Ishikawa (cell line): ENCODE measurements around the gene SSBP3.

ENCODE experiments used
- CEBPB ChIP-seq: IDR thresholded peaks from 2 replicates; pipeline ENCODE4 v1.6.1; 2012
- CREB1 ChIP-seq: IDR thresholded peaks from 2 replicates; pipeline ENCODE4 v1.6.1; 2012; ENCODE audit warnings: low read depth
- EGR1 ChIP-seq: IDR thresholded peaks from 2 replicates; pipeline ENCODE4 v1.6.1; 2012
- EP300 ChIP-seq: IDR thresholded peaks from 2 replicates; pipeline ENCODE4 v1.6.1; 2012; ENCODE audit warnings: borderline replicate concordance
- FOXM1 ChIP-seq: IDR thresholded peaks from 2 replicates; pipeline ENCODE4 v1.6.1; 2012; ENCODE audit warnings: low read depth, borderline replicate concordance
- NFIC ChIP-seq: IDR thresholded peaks from 2 replicates; pipeline ENCODE4 v1.6.1; 2012
- RAD21 ChIP-seq: IDR thresholded peaks from 2 replicates; pipeline ENCODE4 v1.6.1; 2012; ENCODE audit warnings: low read depth
- TAF1 ChIP-seq: IDR thresholded peaks from 2 replicates; pipeline ENCODE4 v1.6.1; 2012; ENCODE audit warnings: low read depth, mild to moderate bottlenecking
- TCF12 ChIP-seq: IDR thresholded peaks from 2 replicates; pipeline ENCODE4 v1.6.1; 2012; ENCODE audit warnings: low read depth
- TEAD4 ChIP-seq: IDR thresholded peaks from 2 replicates; pipeline ENCODE4 v1.6.1; 2012
- YY1 ChIP-seq: IDR thresholded peaks from 2 replicates; pipeline ENCODE4 v1.6.1; 2012; ENCODE audit warnings: low read depth
- ZBTB7A ChIP-seq: IDR thresholded peaks from 2 replicates; pipeline ENCODE4 v1.6.1; 2012; ENCODE audit warnings: low read depth
- TF ChIP-seq, protein P1 (sequence below): IDR thresholded peaks from 2 replicates; pipeline ENCODE4 v1.6.1; 2012
- TF ChIP-seq, protein P2 (sequence below): IDR thresholded peaks from 2 replicates; pipeline ENCODE4 v1.6.1; 2012
- TF ChIP-seq, protein P3 (sequence below): IDR thresholded peaks from 2 replicates; pipeline ENCODE4 v1.6.1; 2012; ENCODE audit warnings: low read depth, mild to moderate bottlenecking

The SSBP3 gene

DNA sequence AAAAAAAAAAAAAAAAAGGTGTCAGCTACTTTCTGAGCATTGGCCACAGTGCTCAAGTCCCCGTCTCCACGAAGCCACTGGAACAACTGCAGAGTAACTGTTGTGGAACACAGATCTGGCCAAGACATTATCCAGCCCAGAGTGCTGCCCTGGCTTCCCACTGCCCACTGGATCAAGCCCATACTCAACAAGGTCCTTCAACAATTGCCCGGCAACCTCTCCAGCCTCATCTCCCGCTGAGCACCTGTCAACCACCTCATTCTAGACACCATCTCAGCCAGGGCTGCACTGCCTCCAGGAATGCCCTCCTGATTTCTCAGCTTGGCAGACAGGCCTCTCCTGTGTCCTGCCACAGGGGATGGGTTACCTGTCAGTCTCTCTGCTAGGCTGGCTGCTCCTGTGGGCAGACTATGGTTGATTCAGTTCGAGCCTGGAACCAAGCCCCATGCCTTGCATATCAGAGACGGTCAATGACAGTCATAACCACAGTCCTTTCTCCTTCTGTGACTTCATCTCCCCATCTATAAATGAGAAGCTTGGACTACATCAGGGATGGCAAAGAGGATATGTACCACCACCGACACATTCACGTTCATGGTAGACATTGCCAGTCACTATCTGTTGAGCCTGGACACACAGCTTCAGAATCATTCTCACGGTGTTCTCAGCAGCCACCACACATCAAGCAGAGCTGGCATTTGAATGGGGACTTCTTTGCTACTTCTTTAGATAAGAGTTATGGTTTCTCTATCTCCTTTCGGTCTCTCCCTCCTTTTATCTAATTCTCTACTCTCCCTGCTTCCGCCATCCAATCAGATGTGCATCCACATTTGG lies 129.4 kb downstream of the SSBP3 start:
- no peak for TF ChIP-seq EGR1

DNA sequence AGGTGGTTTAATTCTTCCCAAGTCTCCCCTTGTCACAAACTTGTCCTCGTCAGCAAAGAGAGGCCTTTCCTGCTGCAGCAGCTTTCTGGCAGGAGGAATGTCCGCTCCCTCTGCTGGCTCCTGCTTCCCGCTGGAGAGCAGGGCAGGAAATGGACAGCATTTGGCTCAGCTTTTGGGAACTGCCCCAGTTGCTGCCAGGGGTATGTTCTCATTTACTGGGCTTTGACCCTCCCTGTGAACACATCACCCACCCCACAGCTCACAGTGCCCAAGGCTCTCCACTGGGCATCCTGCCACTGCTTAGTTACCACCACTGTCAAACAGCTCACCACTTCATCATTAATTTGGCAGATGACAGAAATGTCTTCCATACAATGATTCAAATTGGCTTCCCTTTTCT lies 130.8 kb downstream of the SSBP3 start:
- TF ChIP-seq TEAD4 (no peak), NFIC (no peak), ZBTB7A (no peak), TAF1 (no peak), TCF12 (no peak)
- TF ChIP-seq, protein P1, sequence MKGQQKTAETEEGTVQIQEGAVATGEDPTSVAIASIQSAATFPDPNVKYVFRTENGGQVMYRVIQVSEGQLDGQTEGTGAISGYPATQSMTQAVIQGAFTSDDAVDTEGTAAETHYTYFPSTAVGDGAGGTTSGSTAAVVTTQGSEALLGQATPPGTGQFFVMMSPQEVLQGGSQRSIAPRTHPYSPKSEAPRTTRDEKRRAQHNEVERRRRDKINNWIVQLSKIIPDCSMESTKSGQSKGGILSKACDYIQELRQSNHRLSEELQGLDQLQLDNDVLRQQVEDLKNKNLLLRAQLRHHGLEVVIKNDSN = no peak
- TF ChIP-seq, protein P2, sequence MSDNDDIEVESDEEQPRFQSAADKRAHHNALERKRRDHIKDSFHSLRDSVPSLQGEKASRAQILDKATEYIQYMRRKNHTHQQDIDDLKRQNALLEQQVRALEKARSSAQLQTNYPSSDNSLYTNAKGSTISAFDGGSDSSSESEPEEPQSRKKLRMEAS = no peak

DNA sequence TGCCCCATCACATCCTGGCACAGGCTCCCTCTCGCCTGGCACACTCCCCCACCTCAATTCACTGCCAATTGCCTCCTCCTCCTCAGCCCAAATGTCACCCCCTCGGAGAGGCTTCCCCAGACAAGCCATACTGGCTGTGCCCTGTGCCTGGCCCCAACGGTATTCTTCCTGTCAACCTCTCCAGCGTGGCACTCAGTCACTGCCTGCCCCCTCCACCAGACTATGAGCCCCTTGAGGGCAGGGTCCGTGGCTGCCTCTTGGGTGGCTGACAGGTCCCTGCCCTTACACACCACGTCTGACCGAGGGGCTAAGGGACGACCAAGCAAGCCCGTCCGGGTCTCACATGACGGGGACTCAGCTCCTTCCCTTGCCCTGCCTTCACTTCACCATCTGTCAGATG lies 131.3 kb downstream of the SSBP3 start:
- no peak for TF ChIP-seq CREB1
- TF ChIP-seq, protein P2 = no peak
- no peak for TF ChIP-seq YY1
- no peak for TF ChIP-seq NFIC
- TF ChIP-seq EGR1 = no peak
- no peak for TF ChIP-seq CEBPB
- TF ChIP-seq, protein P1 = no peak
- no peak for TF ChIP-seq EP300
- no peak for TF ChIP-seq TEAD4
- no peak for TF ChIP-seq ZBTB7A
- TF ChIP-seq TAF1 = no peak
- TF ChIP-seq, protein P3, sequence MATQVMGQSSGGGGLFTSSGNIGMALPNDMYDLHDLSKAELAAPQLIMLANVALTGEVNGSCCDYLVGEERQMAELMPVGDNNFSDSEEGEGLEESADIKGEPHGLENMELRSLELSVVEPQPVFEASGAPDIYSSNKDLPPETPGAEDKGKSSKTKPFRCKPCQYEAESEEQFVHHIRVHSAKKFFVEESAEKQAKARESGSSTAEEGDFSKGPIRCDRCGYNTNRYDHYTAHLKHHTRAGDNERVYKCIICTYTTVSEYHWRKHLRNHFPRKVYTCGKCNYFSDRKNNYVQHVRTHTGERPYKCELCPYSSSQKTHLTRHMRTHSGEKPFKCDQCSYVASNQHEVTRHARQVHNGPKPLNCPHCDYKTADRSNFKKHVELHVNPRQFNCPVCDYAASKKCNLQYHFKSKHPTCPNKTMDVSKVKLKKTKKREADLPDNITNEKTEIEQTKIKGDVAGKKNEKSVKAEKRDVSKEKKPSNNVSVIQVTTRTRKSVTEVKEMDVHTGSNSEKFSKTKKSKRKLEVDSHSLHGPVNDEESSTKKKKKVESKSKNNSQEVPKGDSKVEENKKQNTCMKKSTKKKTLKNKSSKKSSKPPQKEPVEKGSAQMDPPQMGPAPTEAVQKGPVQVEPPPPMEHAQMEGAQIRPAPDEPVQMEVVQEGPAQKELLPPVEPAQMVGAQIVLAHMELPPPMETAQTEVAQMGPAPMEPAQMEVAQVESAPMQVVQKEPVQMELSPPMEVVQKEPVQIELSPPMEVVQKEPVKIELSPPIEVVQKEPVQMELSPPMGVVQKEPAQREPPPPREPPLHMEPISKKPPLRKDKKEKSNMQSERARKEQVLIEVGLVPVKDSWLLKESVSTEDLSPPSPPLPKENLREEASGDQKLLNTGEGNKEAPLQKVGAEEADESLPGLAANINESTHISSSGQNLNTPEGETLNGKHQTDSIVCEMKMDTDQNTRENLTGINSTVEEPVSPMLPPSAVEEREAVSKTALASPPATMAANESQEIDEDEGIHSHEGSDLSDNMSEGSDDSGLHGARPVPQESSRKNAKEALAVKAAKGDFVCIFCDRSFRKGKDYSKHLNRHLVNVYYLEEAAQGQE = no peak
- no peak for TF ChIP-seq RAD21
- no peak for TF ChIP-seq FOXM1

DNA sequence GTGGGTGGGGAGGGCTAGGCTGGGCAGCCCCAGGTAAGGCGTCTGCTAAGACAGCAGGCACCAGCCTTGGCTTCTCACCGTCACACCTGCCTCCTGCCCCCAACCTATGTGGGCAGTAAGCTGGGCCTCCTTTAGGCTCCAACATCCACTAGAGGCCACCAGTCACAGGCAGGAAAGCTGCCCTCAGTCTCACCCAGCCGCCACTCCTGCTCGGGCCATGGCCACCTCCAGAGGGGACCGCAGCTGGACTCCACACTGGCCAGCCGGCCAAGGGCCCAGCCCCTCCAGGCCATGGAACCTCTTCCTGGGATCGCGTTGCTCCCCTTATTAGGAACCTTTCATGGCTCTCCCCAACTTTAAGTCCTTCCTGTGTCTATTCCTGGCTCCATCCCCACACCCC lies 131.7 kb downstream of the SSBP3 start:
- peak; percentile 47; the same call in 1 of the 2 replicates for TF ChIP-seq RAD21
- TF ChIP-seq EP300 = no peak

DNA sequence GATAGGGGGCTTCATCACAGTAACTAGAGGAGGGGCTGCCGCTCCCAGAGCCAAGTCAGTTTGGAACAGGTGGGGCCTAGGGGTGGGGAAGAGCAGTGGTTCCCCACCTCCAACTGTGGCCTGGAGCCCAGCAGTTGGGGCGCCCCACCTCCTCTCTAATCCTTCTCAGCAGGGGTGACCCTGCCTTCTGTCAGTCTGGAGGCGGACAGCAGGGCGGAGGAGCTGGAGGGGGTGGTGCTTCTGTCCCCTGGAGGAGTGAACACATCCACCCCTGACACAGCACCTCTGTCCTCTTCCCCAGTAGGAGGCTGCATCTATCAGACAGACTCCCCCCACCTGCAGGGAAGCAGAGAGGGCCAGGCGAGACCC lies 132.4 kb downstream of the SSBP3 start:
- TF ChIP-seq EGR1 (peak; percentile 72; the same call in 1 of the 2 replicates), NFIC (peak; percentile 59), TEAD4 (peak; percentile 54), EP300 (peak; percentile 69; the same call in 1 of the 2 replicates), ZBTB7A (no peak), TCF12 (peak; percentile 82; the same call in 1 of the 2 replicates)
- TF ChIP-seq, protein P2 = no peak

DNA sequence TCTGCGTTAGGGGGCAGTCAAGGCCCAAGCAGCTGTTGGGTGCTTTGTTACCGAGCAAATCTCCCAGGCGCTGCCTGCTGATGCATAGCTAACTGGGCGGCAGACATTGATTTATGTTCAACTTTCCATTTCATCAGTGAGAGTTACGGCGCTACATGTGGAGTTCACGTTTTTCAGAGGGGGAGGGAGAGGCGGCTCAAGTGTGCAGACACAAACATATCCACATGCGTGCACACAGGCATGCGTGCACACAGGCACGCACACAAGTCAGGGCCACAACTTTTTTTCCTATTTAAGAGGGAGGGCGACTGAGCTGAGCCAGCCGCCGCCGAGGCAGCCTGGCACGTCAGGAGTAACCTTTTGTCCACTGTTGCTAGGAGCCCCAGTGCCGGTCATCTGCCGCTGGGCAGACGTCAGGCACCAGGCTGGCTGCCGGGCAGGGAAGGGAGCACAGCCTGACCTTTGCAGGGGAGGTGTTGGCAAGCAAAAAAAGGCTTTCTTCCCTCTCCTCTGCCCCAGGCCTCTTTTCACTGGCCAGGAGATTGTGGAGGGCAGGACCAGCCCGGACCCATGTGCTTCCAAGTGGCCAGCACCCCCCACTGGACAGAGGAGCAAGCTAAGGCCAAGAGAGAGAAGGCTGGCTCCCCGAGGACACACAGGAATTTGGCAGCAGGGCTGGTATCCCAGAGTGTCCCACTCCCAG lies 133.0 kb downstream of the SSBP3 start:
- no peak; the same call in 1 of the 2 replicates for TF ChIP-seq CREB1
- TF ChIP-seq, protein P2 = peak; percentile 91
- TF ChIP-seq EGR1 = peak; percentile 32; the same call in 1 of the 2 replicates
- peak; percentile 75; the same call in 1 of the 2 replicates for TF ChIP-seq CEBPB
- TF ChIP-seq TAF1 = no peak
- TF ChIP-seq TEAD4 = peak; percentile 76
- TF ChIP-seq NFIC = peak; percentile 77
- TF ChIP-seq FOXM1 = peak; percentile 78; the same call in 1 of the 2 replicates
- TF ChIP-seq TCF12 = peak; percentile 95
- peak; percentile 90 for TF ChIP-seq EP300
- TF ChIP-seq ZBTB7A = peak; percentile 61; the same call in 1 of the 2 replicates
- TF ChIP-seq, protein P3 = no peak
- peak; percentile 90 for TF ChIP-seq RAD21
- 0 out of 2 replicates have a peak, but pooled peaks have one; percentile 38 for TF ChIP-seq YY1
- TF ChIP-seq, protein P1 = peak; percentile 54
